ENCODE results near the gene ERVMER34-1. TPM values are rescaled to one million over a fixed set of nuclear protein-coding genes. Genes with fewer than 3 reads are reported as not detected.

Gene ERVMER34-1
- total RNA-seq, 1 donor from 2014 or later = 4.5 TPM

DNA sequence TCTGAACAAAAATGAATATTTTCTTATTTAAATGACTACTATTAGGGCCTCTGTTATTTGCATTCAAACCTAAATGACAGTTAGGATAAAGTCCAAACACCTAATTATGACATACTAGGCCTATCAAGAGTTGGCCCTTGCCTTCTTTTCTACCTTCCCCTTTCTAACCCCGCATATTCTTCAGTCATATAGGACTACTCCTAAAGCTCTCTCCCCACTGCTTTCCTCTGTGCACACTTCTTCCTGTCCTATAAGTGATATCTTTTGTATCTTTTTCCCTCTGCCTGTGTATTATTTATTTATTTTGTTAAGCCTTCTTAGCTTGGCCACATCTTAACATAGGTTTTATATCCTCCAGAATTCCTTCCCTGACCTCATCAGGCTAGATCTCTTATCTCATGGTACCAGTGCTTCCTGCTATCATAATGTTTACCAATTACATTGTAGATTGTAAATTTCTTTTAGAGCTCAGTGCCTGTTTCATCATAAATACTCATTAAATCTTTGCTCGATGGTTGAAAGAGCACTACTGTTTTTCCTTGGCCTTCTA is 22.5 kb downstream of the ERVMER34-1 start:
- ATAC-seq (ENCODE audit: poor library complexity) (no peak), DNase-seq (no peak)
- intact Hi-C loops (cut with DNase I) = loop anchor here (10.0 kb wide), 1 partner anchor 256 kb away; no protein-coding TSS in a partner anchor

DNA sequence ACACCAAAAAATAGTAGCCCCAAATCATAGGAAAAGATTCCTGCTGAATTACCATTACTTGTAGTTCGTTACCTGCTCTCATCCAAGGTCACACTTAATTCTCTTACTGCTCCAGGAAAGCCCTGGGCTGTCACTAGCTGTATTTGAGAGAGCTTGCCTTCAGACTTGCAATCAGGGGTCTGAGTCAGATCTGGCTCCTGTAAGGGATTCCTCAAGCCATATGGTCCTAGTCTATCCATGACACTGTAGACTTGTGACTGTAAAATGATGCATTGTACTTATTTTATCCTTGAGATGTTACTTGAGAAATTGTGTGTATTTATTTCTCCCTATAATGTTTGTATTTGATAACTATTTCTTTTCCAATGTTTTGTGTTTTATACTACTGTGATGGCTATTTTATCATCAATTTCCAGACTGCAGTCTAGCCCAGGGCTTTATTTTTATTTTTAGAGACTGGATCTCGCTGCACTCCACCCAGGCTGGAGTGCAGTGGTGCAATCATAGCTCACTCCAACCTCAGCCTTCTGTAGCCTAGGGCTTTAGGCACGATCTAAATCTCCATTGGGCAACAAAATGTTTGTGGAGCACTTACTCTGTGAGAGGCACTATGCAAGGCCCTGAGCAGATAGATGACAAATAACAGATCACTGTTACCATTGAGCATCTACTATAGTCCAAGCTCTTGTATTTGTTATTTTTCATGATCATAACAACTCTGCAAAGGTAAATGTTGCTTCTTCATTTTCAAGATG is 24.2 kb downstream of the ERVMER34-1 start:
- no peak for ATAC-seq (ENCODE audit: poor library complexity)
- DNase-seq = no peak
- intact Hi-C loops (cut with DNase I) = loop anchor here (10.0 kb wide), 1 partner anchor 258 kb away; no protein-coding TSS in a partner anchor

DNA sequence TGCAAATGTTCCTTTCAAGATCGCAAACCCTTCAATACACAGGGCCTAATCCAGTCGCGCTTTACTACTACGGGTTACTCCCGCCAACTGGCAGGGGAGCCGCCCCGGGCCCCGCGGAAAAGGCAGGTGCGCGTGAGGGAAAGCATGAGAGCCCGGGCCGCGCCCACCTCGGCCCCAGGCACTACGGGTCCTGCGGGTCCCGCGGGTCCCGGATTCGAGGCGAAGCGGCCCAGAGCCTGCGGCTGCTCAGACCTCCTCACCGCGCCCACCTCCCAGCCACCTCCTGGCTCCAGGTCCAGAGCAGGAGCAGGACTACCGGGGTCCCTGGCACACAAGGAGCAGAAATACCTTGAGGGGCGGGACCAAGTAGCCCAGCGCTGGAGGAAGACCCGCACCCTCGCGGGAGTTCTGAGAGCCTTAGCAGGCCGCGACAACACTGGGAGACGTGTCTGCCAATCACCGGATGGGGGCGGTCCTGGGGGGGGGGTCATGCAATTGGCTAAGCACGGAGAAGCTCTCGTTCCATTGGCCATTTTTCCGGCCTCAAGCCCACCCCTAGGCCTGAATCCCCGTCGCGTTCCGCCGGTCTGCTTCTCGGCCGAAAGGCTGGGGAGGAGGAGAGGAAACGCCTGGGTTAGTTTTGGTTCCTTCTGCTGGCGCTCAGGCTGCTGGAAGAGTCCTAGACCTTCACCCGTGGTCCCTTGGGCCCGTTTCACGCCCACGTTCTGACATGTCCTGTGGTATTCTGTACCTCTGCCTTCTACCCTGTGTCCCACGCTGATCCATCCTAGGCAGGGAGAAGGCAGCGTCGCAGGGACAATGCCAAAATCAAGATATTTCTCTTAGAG is 29.0 kb downstream of the ERVMER34-1 start:
- peak; percentile 94 for DNase-seq
- intact Hi-C loops (cut with DNase I) = loop anchor here (5.0 to 10.0 kb wide), 2 partner anchors 140 to 263 kb away; partner anchors contain the start of gene RASL11B
- peak; percentile 98 for ATAC-seq (ENCODE audit: poor library complexity)

DNA sequence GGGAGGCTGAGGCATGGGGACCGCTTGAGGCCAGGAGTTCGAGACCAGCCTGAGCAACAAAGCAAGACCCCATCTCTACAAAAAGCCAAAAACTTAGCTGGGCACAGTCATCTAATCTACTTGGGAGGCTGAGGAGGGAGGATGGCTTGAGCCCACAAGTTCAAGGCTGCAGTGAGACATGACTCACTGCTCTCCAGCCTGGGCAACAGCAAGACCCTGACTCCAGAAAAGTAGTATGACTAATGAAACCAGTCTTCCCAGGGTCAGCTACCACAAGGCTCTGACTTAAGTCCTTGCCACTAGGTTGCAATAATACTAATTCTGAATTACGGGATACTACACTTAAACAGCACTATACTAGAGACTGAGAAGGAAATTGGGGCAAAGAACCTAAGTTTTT is 33.1 kb downstream of the ERVMER34-1 start:
- no peak for DNase-seq

DNA sequence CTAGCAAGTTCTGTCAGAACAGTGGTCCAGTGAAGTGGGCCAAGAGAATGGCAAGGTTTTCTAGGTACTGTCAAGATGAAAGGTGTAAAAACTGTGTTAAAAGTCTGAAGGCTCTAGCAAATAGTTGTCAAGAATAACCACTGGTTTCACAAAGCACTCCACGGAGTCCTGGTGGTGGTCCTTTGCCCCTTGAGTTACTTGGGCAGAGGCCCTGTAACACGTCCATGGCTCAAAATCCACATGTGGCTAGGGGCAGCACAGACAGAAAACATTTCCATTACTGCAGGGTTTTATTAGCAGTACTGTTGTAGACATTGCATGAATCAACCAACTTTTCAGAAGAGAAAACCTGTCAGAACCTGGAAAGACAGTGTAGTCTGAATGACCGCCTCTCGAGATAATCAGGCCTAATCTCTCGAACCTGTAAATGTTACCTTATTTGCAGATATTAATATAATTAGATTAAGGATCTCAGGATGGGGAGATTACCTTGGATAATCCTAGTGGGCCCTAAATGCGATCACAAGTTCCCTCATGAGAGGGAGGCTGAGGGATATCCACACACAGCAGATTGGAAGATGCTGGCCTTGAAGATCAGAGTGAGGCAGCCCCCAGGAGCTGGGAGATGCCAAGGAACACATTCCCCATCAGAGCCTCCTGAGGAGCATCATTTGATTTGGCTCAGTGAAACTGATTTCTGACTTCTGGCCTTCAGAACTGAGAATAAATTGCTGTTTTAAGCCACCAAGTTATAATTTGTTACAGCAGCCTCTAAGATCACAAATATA is 34.7 kb downstream of the ERVMER34-1 start:
- DNase-seq (no peak), ATAC-seq (ENCODE audit: poor library complexity) (no peak)
- intact Hi-C loops (cut with DNase I) = no loop called here

More for the DNA sequence above, 33.1 kb downstream of the ERVMER34-1 start:
- no peak for ATAC-seq (ENCODE audit: poor library complexity)
- intact Hi-C loops (cut with DNase I) = no loop called here

DNA sequence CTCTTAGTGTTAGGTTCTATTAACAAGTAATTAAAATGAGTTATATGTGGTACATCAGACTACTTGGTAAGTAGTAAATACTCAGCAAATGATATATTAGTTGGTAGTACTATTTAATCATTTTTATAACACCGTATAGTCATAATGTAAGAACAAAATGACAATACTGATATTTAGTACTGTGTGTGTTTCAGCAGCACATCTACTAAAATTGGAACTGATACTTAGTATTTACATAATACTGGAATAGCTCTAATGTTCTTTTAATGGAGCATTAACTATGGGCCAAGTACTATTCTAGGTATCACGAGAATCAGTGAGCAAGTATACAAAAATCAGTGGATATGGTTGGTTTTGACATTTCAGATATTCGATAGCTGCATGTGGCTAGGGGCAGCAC is 35.3 kb downstream of the ERVMER34-1 start:
- intact Hi-C loops (cut with DNase I) = no loop called here
- ATAC-seq (ENCODE audit: poor library complexity) (no peak), DNase-seq (no peak)

DNA sequence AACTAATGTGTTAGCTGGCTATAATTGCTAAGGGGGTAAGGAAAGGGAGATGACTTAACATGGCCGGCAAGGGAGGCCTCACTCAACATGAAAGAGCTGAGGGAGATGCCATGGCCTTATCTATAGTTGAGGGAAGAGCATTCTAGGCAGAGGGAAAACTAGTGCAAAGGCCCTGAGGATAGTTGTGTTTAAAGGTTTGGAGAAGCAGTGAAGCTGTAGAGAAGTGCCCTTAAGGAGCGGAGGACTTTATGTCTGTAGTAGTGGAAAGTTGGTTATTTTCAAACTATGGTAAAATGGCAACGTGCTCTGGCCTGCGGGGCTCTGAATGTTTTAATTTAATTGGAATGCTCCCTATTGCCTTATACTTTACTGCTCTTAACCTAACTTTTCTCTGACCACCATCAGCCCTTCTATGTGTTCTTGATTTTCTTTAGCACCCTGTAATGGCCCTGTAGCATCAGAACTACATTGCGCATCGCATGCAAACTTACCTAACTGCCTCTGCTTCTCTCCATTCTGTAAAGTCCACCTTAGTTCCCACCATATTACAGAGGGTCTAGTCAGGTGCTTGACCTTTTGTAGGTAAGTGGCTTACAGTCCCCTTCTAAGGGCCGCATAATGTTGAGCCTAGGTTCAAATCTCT is 35.8 kb downstream of the ERVMER34-1 start:
- DNase-seq (no peak), ATAC-seq (ENCODE audit: poor library complexity) (no peak)
- intact Hi-C loops (cut with DNase I) = no loop called here

DNA sequence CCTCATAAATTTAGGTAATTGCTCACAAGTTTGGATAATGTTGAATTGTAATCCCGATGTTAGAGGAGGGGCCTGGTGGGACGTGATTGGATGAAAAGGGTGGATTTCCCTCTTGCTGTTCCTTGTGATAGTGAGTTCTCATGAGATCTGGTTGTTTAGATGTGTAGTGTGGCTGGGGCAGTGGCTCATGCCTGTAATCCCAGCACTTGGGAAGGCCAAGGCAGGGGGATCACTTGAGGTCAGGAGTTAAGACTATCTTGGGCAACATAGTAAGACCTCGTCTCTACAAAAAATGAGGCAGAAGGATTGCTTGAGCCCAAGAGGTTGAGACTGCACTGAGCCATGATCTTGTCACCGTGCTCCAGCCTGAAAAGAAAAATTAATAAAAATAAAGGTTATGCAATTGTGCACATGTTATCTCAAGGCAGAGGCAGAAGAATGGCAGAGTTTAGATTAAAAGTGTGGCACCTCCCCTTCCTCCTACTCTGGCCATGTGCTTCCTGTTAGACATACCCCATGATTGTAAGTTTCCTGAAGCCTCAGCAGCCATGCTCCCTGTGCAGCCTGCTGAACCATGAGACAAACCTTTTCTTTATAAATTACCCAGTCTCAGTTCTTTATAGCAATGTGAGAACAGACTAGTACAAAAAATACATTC is 36.5 kb downstream of the ERVMER34-1 start:
- intact Hi-C loops (cut with DNase I) = loop anchor here (5.0 kb wide), 1 partner anchor 57 kb away; the partner anchor contains the start of gene USP46
- ATAC-seq (ENCODE audit: poor library complexity) (no peak), DNase-seq (no peak)

DNA sequence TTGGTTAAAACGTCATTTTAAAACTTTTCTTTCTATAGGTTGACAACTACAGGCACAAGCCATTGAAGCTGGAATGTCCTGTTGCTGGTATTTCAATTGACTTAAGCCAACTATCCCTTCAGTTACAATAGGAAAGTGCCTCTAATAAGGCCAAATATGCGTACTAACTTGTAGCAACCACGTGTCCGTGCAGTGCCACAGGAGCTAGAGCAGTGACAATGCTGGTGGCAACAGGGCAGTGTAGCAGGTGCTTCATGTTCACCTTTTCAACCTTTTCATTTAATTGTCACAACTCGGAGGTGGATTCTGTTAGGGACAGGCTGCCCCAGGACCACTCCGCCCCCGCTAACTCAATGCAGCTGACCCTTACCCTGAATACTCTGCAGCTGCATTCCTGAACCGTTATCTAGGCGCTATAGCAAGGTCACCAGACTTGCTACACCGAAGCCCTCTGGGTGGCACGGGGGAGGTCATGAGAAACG is 37.7 kb downstream of the ERVMER34-1 start:
- intact Hi-C loops (cut with DNase I) = loop anchor here (5.0 kb wide), 1 partner anchor 56 kb away; the partner anchor contains the start of gene USP46
- DNase-seq (peak; percentile 48), ATAC-seq (ENCODE audit: poor library complexity) (peak; percentile 42)

DNA sequence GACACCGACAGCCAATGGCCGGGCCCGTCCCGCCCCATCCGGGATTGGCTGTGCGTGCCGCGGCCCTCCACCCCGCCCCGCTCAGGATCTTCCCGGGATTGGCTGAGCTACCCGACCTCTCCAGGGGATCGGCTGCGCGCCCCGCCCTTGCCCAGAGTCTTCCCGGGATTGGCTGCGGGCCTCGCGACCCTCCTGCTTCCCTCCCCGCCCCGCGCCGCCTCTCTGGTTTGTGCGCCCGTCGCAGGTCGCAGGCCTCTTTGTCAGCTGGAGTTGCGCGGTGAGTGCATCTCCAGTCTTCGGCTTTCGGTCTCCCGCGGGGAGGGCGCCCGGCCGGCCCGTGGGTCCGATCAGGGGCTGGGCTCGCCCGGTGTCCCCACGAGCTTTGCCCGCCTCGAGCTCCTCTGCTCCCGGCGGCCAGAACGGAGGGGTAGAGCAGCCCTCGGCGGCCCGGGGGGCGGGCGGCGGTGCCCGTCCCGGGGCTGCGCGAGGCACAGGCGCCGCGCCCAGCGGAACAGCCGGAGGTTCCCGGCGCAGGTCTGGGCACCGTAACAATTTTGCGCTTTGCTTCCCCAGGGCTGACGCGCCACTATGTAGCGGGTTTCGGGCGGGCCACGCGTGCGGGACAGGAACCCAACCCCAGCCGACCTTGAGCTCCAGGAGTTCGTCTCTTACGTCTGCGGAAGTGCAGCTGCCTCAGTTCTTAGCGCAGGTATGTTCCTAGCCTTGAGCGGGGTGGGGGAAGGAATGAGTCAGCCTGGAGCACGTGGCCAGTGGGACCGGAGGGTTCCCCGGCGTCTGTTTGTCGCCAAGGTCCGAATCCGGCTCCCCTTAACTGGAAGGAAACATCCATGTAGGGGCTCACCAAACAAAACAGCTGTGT is 38.7 kb downstream of the ERVMER34-1 start:
- ATAC-seq (ENCODE audit: poor library complexity) (peak; percentile 97), DNase-seq (peak; percentile 99)
- intact Hi-C loops (cut with DNase I) = loop anchor here (5.0 kb wide), 1 partner anchor 55 kb away; the partner anchor contains the start of gene USP46

DNA sequence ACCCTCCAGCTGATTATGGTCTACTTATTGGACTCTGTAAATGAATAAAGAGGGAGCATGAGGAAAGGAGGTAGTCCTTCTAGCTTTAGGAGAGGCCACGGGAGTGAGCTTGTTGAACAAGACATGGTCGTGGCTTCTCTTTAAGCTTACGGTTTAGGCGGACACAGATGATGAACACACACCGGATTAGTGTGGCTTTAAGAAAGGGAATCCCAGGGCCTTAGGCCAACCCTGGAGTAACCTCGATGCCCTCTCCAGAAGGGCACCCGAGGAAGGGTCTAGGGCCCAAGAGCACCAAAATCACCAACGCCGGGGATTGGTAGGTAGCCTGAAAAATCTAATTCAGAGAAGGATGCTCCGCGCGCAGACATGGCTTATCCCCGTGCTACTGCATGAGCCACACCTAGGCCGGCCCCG is 39.4 kb downstream of the ERVMER34-1 start:
- DNase-seq = no peak
- intact Hi-C loops (cut with DNase I) = loop anchor here (5.0 kb wide), 1 partner anchor 55 kb away; the partner anchor contains the start of gene USP46
- no peak for ATAC-seq (ENCODE audit: poor library complexity)

DNA sequence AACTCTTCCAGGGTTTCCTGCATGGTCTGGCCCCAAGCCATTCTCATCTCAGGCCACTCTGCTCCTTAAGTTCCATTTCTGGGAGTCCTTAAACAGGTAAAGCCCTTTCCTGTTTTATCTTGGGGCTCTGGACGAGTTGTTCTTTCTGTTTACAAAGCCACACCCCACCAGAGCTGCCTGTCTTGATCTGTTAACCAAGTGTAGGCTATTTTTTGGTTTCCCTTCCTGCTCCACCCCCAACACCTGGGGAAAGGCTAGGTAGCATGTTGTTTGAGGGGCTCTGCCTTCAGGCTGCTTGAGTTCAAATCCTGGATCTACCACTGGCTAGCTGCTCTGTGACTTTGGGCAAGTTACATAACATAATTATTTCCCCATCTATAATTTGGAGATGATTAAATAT is 40.0 kb downstream of the ERVMER34-1 start:
- ATAC-seq (ENCODE audit: poor library complexity) = no peak
- intact Hi-C loops (cut with DNase I) = loop anchor here (5.0 kb wide), 1 partner anchor 54 kb away; the partner anchor contains the start of gene USP46
- DNase-seq = no peak

DNA sequence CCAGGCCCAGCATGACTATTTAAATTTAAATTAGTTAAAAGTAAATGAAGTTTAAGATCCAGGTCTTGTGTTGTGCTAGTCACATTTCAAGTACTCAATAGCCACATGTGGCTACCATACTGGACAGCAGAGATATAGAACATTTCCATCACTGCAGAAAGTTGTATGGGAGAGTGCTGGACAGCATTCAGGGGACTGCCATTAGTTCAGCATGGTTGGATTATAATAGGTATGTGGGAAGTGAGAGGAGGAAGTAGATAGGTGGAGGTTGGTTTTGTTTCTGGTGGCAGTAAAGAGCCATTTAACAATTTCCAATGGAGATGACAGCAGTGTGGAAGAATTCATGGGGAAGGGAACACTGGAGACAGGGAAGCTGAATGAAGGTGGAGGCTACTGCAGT is 42.1 kb downstream of the ERVMER34-1 start:
- ATAC-seq (ENCODE audit: poor library complexity) (no peak), DNase-seq (no peak)
- intact Hi-C loops (cut with DNase I) = no loop called here

DNA sequence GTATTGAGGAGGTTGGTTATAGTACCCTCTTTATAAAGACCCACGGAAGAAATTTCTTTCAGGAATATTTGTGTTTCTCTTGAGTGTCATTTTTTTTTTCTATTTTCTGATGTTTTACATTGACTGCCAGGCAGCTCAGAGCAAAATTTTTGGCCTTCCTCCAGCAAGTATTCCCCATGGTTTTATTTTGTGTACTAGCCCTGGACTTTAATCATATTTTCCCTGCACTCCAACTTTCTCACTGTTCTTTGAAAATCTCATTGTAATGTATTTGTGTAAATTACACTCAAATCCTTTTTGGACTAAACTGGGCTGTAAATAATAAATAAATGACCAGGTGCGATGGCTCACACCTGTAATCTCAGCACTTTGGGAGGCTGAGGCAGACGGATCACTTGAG is 46.6 kb downstream of the ERVMER34-1 start:
- no peak for ATAC-seq (ENCODE audit: poor library complexity)
- no peak for DNase-seq
- intact Hi-C loops (cut with DNase I) = no loop called here

DNA sequence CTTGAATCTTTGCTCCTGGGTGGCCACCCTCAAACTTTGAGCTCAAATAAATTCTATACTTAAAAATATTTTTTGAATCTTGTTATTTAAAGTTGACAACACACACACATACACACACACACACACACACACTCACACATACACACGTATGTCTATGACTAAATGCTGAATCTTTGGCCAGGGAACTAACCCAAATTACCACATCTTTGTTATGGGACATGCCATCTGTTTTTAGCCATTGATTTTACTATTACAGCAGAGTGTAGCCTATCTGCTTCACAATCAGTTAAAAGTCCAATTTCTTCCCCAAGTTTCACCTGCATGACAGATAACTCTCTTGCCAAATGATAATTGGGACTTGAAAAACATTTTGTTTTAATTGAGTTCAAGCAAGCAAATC is 47.1 kb downstream of the ERVMER34-1 start:
- ATAC-seq (ENCODE audit: poor library complexity) = no peak
- no peak for DNase-seq
- intact Hi-C loops (cut with DNase I) = no loop called here

DNA sequence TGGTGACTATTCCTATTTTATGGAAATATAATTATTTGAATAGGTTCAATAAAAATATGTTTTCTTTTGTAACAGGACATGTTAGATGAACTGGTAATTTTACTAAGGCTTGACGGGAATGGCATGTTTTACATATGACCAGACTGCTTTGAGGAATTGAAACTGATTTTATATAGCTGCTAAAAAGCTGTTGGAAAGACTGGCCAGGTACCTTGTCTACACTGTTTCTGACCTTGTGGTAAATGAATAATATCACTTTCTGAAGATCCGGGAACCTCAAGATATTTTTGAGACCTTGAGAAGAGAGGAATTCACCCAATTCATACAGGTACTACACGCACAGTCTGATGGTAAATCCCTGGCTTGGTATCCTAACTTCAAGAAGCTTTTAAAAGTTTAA is 50.0 kb downstream of the ERVMER34-1 start:
- intact Hi-C loops (cut with DNase I) = no loop called here
- DNase-seq (no peak), ATAC-seq (ENCODE audit: poor library complexity) (no peak)

Data from Right ventricle myocardium superior (tissue), 1 donor.